Measurements from ENCODE around the gene CNTNAP4.

- TF ChIP-seq, protein P1, sequence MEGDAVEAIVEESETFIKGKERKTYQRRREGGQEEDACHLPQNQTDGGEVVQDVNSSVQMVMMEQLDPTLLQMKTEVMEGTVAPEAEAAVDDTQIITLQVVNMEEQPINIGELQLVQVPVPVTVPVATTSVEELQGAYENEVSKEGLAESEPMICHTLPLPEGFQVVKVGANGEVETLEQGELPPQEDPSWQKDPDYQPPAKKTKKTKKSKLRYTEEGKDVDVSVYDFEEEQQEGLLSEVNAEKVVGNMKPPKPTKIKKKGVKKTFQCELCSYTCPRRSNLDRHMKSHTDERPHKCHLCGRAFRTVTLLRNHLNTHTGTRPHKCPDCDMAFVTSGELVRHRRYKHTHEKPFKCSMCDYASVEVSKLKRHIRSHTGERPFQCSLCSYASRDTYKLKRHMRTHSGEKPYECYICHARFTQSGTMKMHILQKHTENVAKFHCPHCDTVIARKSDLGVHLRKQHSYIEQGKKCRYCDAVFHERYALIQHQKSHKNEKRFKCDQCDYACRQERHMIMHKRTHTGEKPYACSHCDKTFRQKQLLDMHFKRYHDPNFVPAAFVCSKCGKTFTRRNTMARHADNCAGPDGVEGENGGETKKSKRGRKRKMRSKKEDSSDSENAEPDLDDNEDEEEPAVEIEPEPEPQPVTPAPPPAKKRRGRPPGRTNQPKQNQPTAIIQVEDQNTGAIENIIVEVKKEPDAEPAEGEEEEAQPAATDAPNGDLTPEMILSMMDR (conservative IDR thresholded peaks at IDR 0.05) = no peak
- TF ChIP-seq ZFX (IDR thresholded peaks at IDR 0.05) = no peak
Measured at GRCh38 chr16:76576526-76576925, 299.3 kb downstream of the CNTNAP4 start.
